Activated T-cell treated with anti-CD3 and anti-CD28 coated beads, Interleukin-2, amount 50 U/mL, for 72 hours (primary cell): ENCODE data around the gene ST13. TPM values are rescaled to one million over a fixed set of nuclear protein-coding genes. Genes with fewer than 3 reads are reported as not detected.
A peak's percentile ranks its signal among the peaks of the same experiment; 100 is the strongest.
"Not testable (repeated sequence)": the region's sequence is repeated elsewhere in the genome, so short reads cannot be mapped to it uniquely, and the experiment has no call there.

Experiments used
- ATAC-seq, 2 donors: fragments of 150-1000 bp; cut with Tn5 transposase; replicated peaks in 1 of 2; 2 replicates each; pipeline ENCODE4 v1.10.0; 2021; ENCODE audit warnings: moderate library complexity in 2 of 2, mild to moderate bottlenecking in 1 of 2
- DNase-seq, 2 donors: peaks; one replicate each; pipeline ENCODE4 v3.0.0; 2021 to 2022; ENCODE audit warnings: mixed read lengths in 1 of 2
- H3K27ac Mint-ChIP-seq: one replicate; pipeline ENCODE4 v1.8.0; 2022; ENCODE audit warnings: mild to moderate bottlenecking, moderate library complexity, mixed read lengths
- H3K27me3 Mint-ChIP-seq: one replicate; pipeline ENCODE4 v1.8.0; 2022; ENCODE audit warnings: low read depth, mixed read lengths
- H3K36me3 Mint-ChIP-seq, 2 donors: one replicate each; pipeline ENCODE4 v1.8.0; 2022; ENCODE audit warnings: mixed read lengths in 2 of 2, mild to moderate bottlenecking in 1 of 2; ENCODE audit not compliant: insufficient read depth in 2 of 2
- H3K4me1 Mint-ChIP-seq: one replicate; pipeline ENCODE4 v1.8.0; 2022; ENCODE audit warnings: low read depth, mixed read lengths
- H3K4me3 Mint-ChIP-seq, 2 donors: one replicate each; pipeline ENCODE4 v1.8.0; 2022; ENCODE audit warnings: mild to moderate bottlenecking in 2 of 2, mixed read lengths in 2 of 2, moderate library complexity in 2 of 2
- H3K9me3 Mint-ChIP-seq, 2 donors: one replicate each; pipeline ENCODE4 v1.8.0; 2022; ENCODE audit warnings: mixed read lengths in 2 of 2
- total RNA-seq, 2 donors: library from RNA; stranded (reverse); gene quantifications; one replicate each; pipeline ENCODE4 v1.2.3, GENCODE V29; 2022

The ST13 gene
- total RNA-seq = 100 to 1,000 TPM; 194 to 217 TPM

GRCh38 chr22:40856513-40857308 lies at the start of gene ST13, which contains the start of gene XPNPEP3:
Gene ST13, minus strand, starts transcription at chr22:40856639. Its CDS starts 99 bp downstream, at chr22:40856540.
Gene XPNPEP3, plus strand, starts transcription at chr22:40857148. Its CDS starts 34 bp downstream, at chr22:40857182.
- Mint-ChIP-seq H3K9me3 (no peaks in the 10 kb centered on the region), H3K36me3 (peaks cover 3 to 9% of the 10 kb centered on the region in 2 donors), H3K27ac (peak within 1 kb of the TSS; percentile 96), H3K27me3 (no peaks in the 10 kb centered on the region), H3K4me3 (peak within 1 kb of the TSS; percentile 95 to 99), H3K4me1 (peaks cover 49% of the 10 kb centered on the region)
- ATAC-seq (peak; percentile 93 to 94), DNase-seq (peak; percentile 97 to 98)

GRCh38 chr22:40904101-40904500 lies 47.7 kb upstream of the ST13 start:
- H3K36me3 Mint-ChIP-seq = peaks cover 0 to 3% of the 10 kb centered on the region in 2 donors
- ATAC-seq = no peak
- no peak overlapping the region for H3K27ac Mint-ChIP-seq
- DNase-seq = no peak
- H3K9me3 Mint-ChIP-seq = no peaks in the 10 kb centered on the region
- H3K4me3 Mint-ChIP-seq = no peak overlapping the region
- H3K4me1 Mint-ChIP-seq = peaks cover 9% of the 10 kb centered on the region
- H3K27me3 Mint-ChIP-seq = no peaks in the 10 kb centered on the region

GRCh38 chr22:40898850-40899357 lies 42.5 kb upstream of the ST13 start:
- ATAC-seq (peak; percentile 87 to 92), DNase-seq (peak; percentile 34 to 36)
- Mint-ChIP-seq H3K36me3 (peaks cover 0 to 2% of the 10 kb centered on the region in 2 donors), H3K27me3 (no peaks in the 10 kb centered on the region), H3K4me3 (peak overlapping the region; percentile 63 to 88), H3K27ac (peak overlapping the region; percentile 96), H3K4me1 (peaks cover 16% of the 10 kb centered on the region), H3K9me3 (no peaks in the 10 kb centered on the region)

GRCh38 chr22:40894417-40894816 lies 38.0 kb upstream of the ST13 start:
- Mint-ChIP-seq H3K9me3 (no peaks in the 10 kb centered on the region), H3K4me3 (no peak overlapping the region), H3K4me1 (peaks cover 11% of the 10 kb centered on the region), H3K27me3 (no peaks in the 10 kb centered on the region), H3K27ac (no peak overlapping the region), H3K36me3 (peaks cover 0 to 2% of the 10 kb centered on the region in 2 donors)
- no peak for DNase-seq
- ATAC-seq = no peak

GRCh38 chr22:40890881-40891280 lies 34.4 kb upstream of the ST13 start:
- H3K27ac Mint-ChIP-seq = no peak overlapping the region
- peaks cover 2 to 12% of the 10 kb centered on the region in 2 donors for H3K36me3 Mint-ChIP-seq
- H3K9me3 Mint-ChIP-seq = no peaks in the 10 kb centered on the region
- H3K4me3 Mint-ChIP-seq = no peak overlapping the region
- DNase-seq (no peak), ATAC-seq (no peak)
- no peaks in the 10 kb centered on the region for H3K27me3 Mint-ChIP-seq
- H3K4me1 Mint-ChIP-seq = no peaks in the 10 kb centered on the region

GRCh38 chr22:40889116-40889515 lies 32.7 kb upstream of the ST13 start:
- H3K27ac Mint-ChIP-seq = peak overlapping the region; percentile 84
- no peaks in the 10 kb centered on the region for H3K9me3 Mint-ChIP-seq

GRCh38 chr22:40878922-40879321 lies 22.5 kb upstream of the ST13 start:
- no peak for DNase-seq
- Mint-ChIP-seq H3K4me3 (no peak overlapping the region), H3K9me3 (no peaks in the 10 kb centered on the region), H3K4me1 (no peaks in the 10 kb centered on the region), H3K27ac (no peak overlapping the region), H3K27me3 (no peaks in the 10 kb centered on the region), H3K36me3 (peaks cover 0 to 3% of the 10 kb centered on the region in 2 donors)
- ATAC-seq = no peak

More at GRCh38 chr22:40889116-40889515, 32.7 kb upstream of the ST13 start:
- Mint-ChIP-seq H3K36me3 (peaks cover 2 to 14% of the 10 kb centered on the region in 2 donors), H3K4me3 (no peak overlapping the region), H3K27me3 (no peaks in the 10 kb centered on the region), H3K4me1 (no peaks in the 10 kb centered on the region)
- no peak for ATAC-seq
- no peak for DNase-seq

- Mint-ChIP-seq H3K4me1 (no peaks in the 10 kb centered on the region), H3K27me3 (no peaks in the 10 kb centered on the region), H3K36me3 (peaks cover 0 to 3% of the 10 kb centered on the region in 2 donors), H3K4me3 (no peak overlapping the region), H3K9me3 (no peaks in the 10 kb centered on the region), H3K27ac (peak overlapping the region; percentile 70)
- no peak for DNase-seq
- ATAC-seq = no peak
Measured at GRCh38 chr22:40877488-40877887, 21.0 kb upstream of the ST13 start.

GRCh38 chr22:40876907-40877306 lies 20.5 kb upstream of the ST13 start:
- H3K27ac Mint-ChIP-seq = peak overlapping the region; percentile 1
- no peak for ATAC-seq
- no peak for DNase-seq
- H3K4me3 Mint-ChIP-seq = no peak overlapping the region
- peaks cover 0 to 2% of the 10 kb centered on the region in 2 donors for H3K36me3 Mint-ChIP-seq
- no peaks in the 10 kb centered on the region for H3K27me3 Mint-ChIP-seq
- H3K9me3 Mint-ChIP-seq = no peaks in the 10 kb centered on the region
- H3K4me1 Mint-ChIP-seq = no peaks in the 10 kb centered on the region

GRCh38 chr22:40875111-40875510 lies 18.7 kb upstream of the ST13 start:
- DNase-seq (no peak), ATAC-seq (no peak)
- Mint-ChIP-seq H3K27ac (no peak overlapping the region), H3K4me3 (no peak overlapping the region), H3K27me3 (no peaks in the 10 kb centered on the region), H3K36me3 (peaks cover 1% of the 10 kb centered on the region in 2 donors), H3K9me3 (no peaks in the 10 kb centered on the region), H3K4me1 (no peaks in the 10 kb centered on the region)

- no peak for ATAC-seq
- H3K9me3 Mint-ChIP-seq = no peaks in the 10 kb centered on the region
- peaks cover 1% of the 10 kb centered on the region in 2 donors for H3K36me3 Mint-ChIP-seq
- no peak for DNase-seq
- H3K27ac Mint-ChIP-seq = no peak overlapping the region
- H3K4me3 Mint-ChIP-seq = no peak overlapping the region
- H3K4me1 Mint-ChIP-seq = no peaks in the 10 kb centered on the region
- H3K27me3 Mint-ChIP-seq = no peaks in the 10 kb centered on the region
Measured at GRCh38 chr22:40874016-40874415, 17.6 kb upstream of the ST13 start.

GRCh38 chr22:40868379-40868778 lies 11.9 kb upstream of the ST13 start:
- not testable (repeated sequence) for DNase-seq, H3K4me1 Mint-ChIP-seq, H3K36me3 Mint-ChIP-seq, H3K27me3 Mint-ChIP-seq, H3K9me3 Mint-ChIP-seq, ATAC-seq, H3K4me3 Mint-ChIP-seq, H3K27ac Mint-ChIP-seq

GRCh38 chr22:40867109-40867508 lies 10.7 kb upstream of the ST13 start:
- DNase-seq (no peak), ATAC-seq (no peak)
- Mint-ChIP-seq H3K9me3 (no peaks in the 10 kb centered on the region), H3K4me1 (peaks cover 7% of the 10 kb centered on the region), H3K4me3 (no peak overlapping the region), H3K36me3 (peaks cover 1% of the 10 kb centered on the region in 2 donors), H3K27ac (no peak overlapping the region), H3K27me3 (no peaks in the 10 kb centered on the region)
